ENCODE data around the gene SLC25A52. TPM values are rescaled to one million over a fixed set of nuclear protein-coding genes. Genes with fewer than 3 reads are reported as not detected.

SLC25A52 gene
- total and polyA plus RNA-seq, 9 of the 15 experiments (the other 6 are each of a cell fraction or from before 2014, with no cell fraction given): not detected

GRCh38 chr18:31795747-31796146, 35.1 kb upstream of the SLC25A52 start:
- Histone ChIP-seq H3K9me1 (ENCODE audit: control insufficient read depth, insufficient read depth, low read length) (no peaks in the 10 kb centered on the region), H3K27ac (ENCODE audit: extremely low read depth, low read depth, low read length) (no peak overlapping the region), H3K9me3 (replicated peaks; ENCODE audit: control insufficient read depth, insufficient read depth, low read depth, low read length) (no peaks in the 10 kb centered on the region), H3K27me3 (ENCODE audit: control insufficient read depth in 2 of 2, insufficient read depth in 2 of 2, low read length in 2 of 2) (no peaks in the 10 kb centered on the region), H3K4me2 (ENCODE audit: insufficient read depth, low read length) (no peak overlapping the region), H2AFZ (ENCODE audit: low read depth, low read length) (no peak overlapping the region), H3K79me2 (ENCODE audit: control insufficient read depth, insufficient read depth, low read length) (no peaks in the 10 kb centered on the region), H4K20me1 (replicated peaks; ENCODE audit: control insufficient read depth, insufficient read depth, low read length) (no peaks in the 10 kb centered on the region), H3K4me3 (no peak overlapping the region), H3K4me1 (replicated peaks in 1 of 2; ENCODE audit: control insufficient read depth in 2 of 2, insufficient read depth in 2 of 2, low read length in 2 of 2) (no peaks in the 10 kb centered on the region; a peak in 2 of 5 replicates), H3K36me3 (ENCODE audit: control insufficient read depth, insufficient read depth, low read length) (no peaks in the 10 kb centered on the region), H3K9ac (ENCODE audit: insufficient read depth in 1 of 2, low read depth in 2 of 2, low read length in 2 of 2) (no peak overlapping the region)
- in situ Hi-C loops (cut with MboI): no loop called here
- no peak for FAIRE-seq
- TF ChIP-seq ZFP91 (CRISPR knock-in tag; IDR thresholded peaks at IDR 0.05) (no peak), KDM4B (IDR thresholded peaks at IDR 0.05; ENCODE audit: borderline replicate concordance in 2 of 2, low read depth in 1 of 2) (no peak), RNF2 (IDR thresholded peaks at IDR 0.05) (no peak), TGIF2 (CRISPR knock-in tag; IDR thresholded peaks at IDR 0.05) (no peak), MIER1 (IDR thresholded peaks at IDR 0.05; ENCODE audit: low read depth) (no peak), ZBTB17 (CRISPR knock-in tag; IDR thresholded peaks at IDR 0.05) (no peak)
- BruUV-seq (replicated peaks): no TSS peak
- no peak for ATAC-seq
- WGBS (ENCODE audit: insufficient coverage, low coverage, missing lambda C conversion rate): 6% methylated on average over 2 of the region's 2 CpGs
- POLR2A ChIA-PET: no interaction called here
- intact Hi-C loops (cut with micrococcal nuclease): no loop called here
- no peak for DNase-seq (ENCODE audit: extremely low read depth in 1 of 4, low spot score in 3 of 4)
- CTCF ChIA-PET (ENCODE audit: low intra/inter-chr PET ratio): no interaction called here

All from K562 (cell line).